ENCODE results near the gene TFB2M.
"Not testable (repeated sequence)": the region's sequence is repeated elsewhere in the genome, so short reads cannot be mapped to it uniquely, and the experiment has no call there.

TFB2M gene

GRCh38 chr1:246564839-246565750, 966 bp downstream of the TFB2M start:
- Histone ChIP-seq H3K27ac (ENCODE audit: low read length) (peak overlapping the region; percentile 41; the same call in 1 of the 2 replicates), H3K36me3 (replicated peaks; ENCODE audit: insufficient read depth, low read length) (no peaks in the 10 kb centered on the region; the same call in 1 of the 2 replicates), H3K4me3 (ENCODE audit: low read length) (peak overlapping the region; percentile 87), H3F3A (ENCODE audit: insufficient read depth, low read length) (peaks cover 16% of the 10 kb centered on the region), H3K4me1 (ENCODE audit: low read length) (peaks cover 18% of the 10 kb centered on the region), H3K9me2 (replicated peaks; ENCODE audit: insufficient read depth, low read length) (no peaks in the 10 kb centered on the region), H4K20me1 (ENCODE audit: insufficient read depth, low read length) (no peaks in the 10 kb centered on the region), H3K9me3 (replicated peaks; ENCODE audit: insufficient read depth, low read length) (no peaks in the 10 kb centered on the region), H3K4me2 (ENCODE audit: low read depth, low read length) (peak overlapping the region; percentile 67), H3K27me3 (replicated peaks; ENCODE audit: insufficient read depth, low read length) (no peaks in the 10 kb centered on the region), H3K79me2 (ENCODE audit: low read length) (peaks cover 83% of the 10 kb centered on the region), H2AFZ (ENCODE audit: low read length) (peak overlapping the region; percentile 67; the same call in 1 of the 2 replicates), H3K9ac (ENCODE audit: low read length) (peak overlapping the region; percentile 72)
- no peak for TF ChIP-seq EZH2phosphoT487 (IDR thresholded peaks at IDR 0.05; ENCODE audit: low read length)
- no peak for TF ChIP-seq EZH2 (optimal IDR thresholded peaks at IDR 0.05; ENCODE audit: low read depth, low read length)
- no peak for TF ChIP-seq CTCF (IDR thresholded peaks at IDR 0.05; ENCODE audit: low read length)
- no peak for DNase-seq

GRCh38 chr1:246560833-246561232, 5.2 kb downstream of the TFB2M start:
- peaks cover 71% of the 10 kb centered on the region for H3K79me2 ChIP-seq (ENCODE audit: low read length)

DNA sequence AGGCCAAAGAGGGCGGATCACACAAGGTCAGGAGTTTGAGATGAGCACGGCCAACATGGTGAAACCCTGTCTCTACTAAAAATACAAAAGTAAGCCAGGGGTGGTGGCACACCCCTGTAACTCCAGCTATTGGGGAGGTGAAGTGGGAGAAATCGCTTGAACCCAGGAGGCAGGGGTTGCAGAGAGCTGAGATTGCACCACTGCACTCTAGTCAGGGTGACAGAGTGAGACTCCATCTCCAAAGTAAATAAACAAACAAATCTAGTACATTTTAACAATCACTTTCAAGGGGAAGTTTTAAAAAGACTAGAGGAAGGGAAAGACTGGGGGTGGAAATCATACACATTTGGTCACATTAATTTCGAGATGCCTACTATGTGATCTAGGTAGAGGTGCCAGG, 6.8 kb downstream of the TFB2M start:
- Histone ChIP-seq H3K9me3 (replicated peaks; ENCODE audit: insufficient read depth, low read length) (no peaks in the 10 kb centered on the region), H3K27me3 (replicated peaks; ENCODE audit: insufficient read depth, low read length) (no peaks in the 10 kb centered on the region), H2AFZ (ENCODE audit: low read length) (no peak overlapping the region), H3K9me2 (replicated peaks; ENCODE audit: insufficient read depth, low read length) (no peaks in the 10 kb centered on the region), H3K36me3 (replicated peaks; ENCODE audit: insufficient read depth, low read length) (peaks cover 6% of the 10 kb centered on the region; the same call in 1 of the 2 replicates), H3F3A (ENCODE audit: insufficient read depth, low read length) (no peaks in the 10 kb centered on the region), H3K79me2 (ENCODE audit: low read length) (peaks cover 65% of the 10 kb centered on the region), H4K20me1 (ENCODE audit: insufficient read depth, low read length) (no peaks in the 10 kb centered on the region), H3K4me2 (ENCODE audit: low read depth, low read length) (no peak overlapping the region), H3K9ac (ENCODE audit: low read length) (no peak overlapping the region), H3K4me3 (ENCODE audit: low read length) (no peak overlapping the region), H3K4me1 (ENCODE audit: low read length) (no peaks in the 10 kb centered on the region), H3K27ac (ENCODE audit: low read length) (no peak overlapping the region)
- TF ChIP-seq CTCF (IDR thresholded peaks at IDR 0.05; ENCODE audit: low read length) (no peak), EZH2phosphoT487 (IDR thresholded peaks at IDR 0.05; ENCODE audit: low read length) (no peak), EZH2 (optimal IDR thresholded peaks at IDR 0.05; ENCODE audit: low read depth, low read length) (no peak)
- no peak for DNase-seq

More at GRCh38 chr1:246560833-246561232, 5.2 kb downstream of the TFB2M start:
- DNase-seq; H3K27ac ChIP-seq (ENCODE audit: low read length); H3K9me2 ChIP-seq (replicated peaks; ENCODE audit: insufficient read depth, low read length); H3K4me3 ChIP-seq (ENCODE audit: low read length); H3K9me3 ChIP-seq (replicated peaks; ENCODE audit: insufficient read depth, low read length); H4K20me1 ChIP-seq (ENCODE audit: insufficient read depth, low read length); H3K36me3 ChIP-seq (replicated peaks; ENCODE audit: insufficient read depth, low read length); H3K4me1 ChIP-seq (ENCODE audit: low read length); H2AFZ ChIP-seq (ENCODE audit: low read length); H3K9ac ChIP-seq (ENCODE audit: low read length); H3K27me3 ChIP-seq (replicated peaks; ENCODE audit: insufficient read depth, low read length); H3K4me2 ChIP-seq (ENCODE audit: low read depth, low read length); H3F3A ChIP-seq (ENCODE audit: insufficient read depth, low read length): not testable (repeated sequence)

DNA sequence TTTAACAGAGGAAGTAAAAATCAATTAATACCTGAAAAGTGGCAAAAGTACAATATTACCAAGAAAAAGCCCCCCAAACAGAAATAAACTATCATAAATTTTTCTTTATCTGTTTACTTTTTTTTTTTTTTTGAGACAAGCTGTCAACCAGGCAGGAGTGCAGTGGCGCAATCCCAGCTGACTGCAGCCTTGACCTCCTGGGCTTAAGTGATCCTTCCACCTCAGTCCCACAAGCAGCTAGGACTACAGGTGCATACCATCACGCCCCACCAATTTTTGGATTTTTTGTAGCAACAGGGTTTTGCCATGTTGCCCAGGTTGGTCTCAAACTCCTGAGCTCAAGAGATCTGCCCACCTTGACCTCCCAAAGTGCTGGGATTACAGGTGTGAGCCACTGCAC, 8.0 kb downstream of the TFB2M start:
- Histone ChIP-seq H3K4me1 (ENCODE audit: low read length) (no peaks in the 10 kb centered on the region), H4K20me1 (ENCODE audit: insufficient read depth, low read length) (no peaks in the 10 kb centered on the region), H3K36me3 (replicated peaks; ENCODE audit: insufficient read depth, low read length) (peaks cover 15% of the 10 kb centered on the region; the same call in 1 of the 2 replicates), H3K9me2 (replicated peaks; ENCODE audit: insufficient read depth, low read length) (no peaks in the 10 kb centered on the region), H3K9ac (ENCODE audit: low read length) (no peak overlapping the region), H3K9me3 (replicated peaks; ENCODE audit: insufficient read depth, low read length) (no peaks in the 10 kb centered on the region), H3K79me2 (ENCODE audit: low read length) (peaks cover 64% of the 10 kb centered on the region), H3F3A (ENCODE audit: insufficient read depth, low read length) (no peaks in the 10 kb centered on the region), H2AFZ (ENCODE audit: low read length) (no peak overlapping the region), H3K4me2 (ENCODE audit: low read depth, low read length) (no peak overlapping the region), H3K27me3 (replicated peaks; ENCODE audit: insufficient read depth, low read length) (no peaks in the 10 kb centered on the region), H3K4me3 (ENCODE audit: low read length) (no peak overlapping the region), H3K27ac (ENCODE audit: low read length) (no peak overlapping the region)
- TF ChIP-seq EZH2 (optimal IDR thresholded peaks at IDR 0.05; ENCODE audit: low read depth, low read length) = no peak
- no peak for TF ChIP-seq CTCF (IDR thresholded peaks at IDR 0.05; ENCODE audit: low read length)
- no peak for TF ChIP-seq EZH2phosphoT487 (IDR thresholded peaks at IDR 0.05; ENCODE audit: low read length)
- DNase-seq = no peak
